GM18505 (cell line): ENCODE results near the gene DLEC1.

ENCODE experiments used
- ATAC-seq: cut with Tn5 transposase; IDR thresholded peaks from one replicate; pipeline ENCODE4 v1.9.1; 2021; ENCODE audit not compliant: unreplicated experiment
- POLR2A ChIP-seq: IDR thresholded peaks from 4 replicates; pipeline ENCODE4 v1.6.1; 2011; ENCODE audit warnings: borderline replicate concordance; ENCODE audit not compliant: insufficient read depth, insufficient read length; ENCODE audit errors: extremely low read depth

The DLEC1 gene

GRCh38 chr3:38005076-38006020 is 33.7 kb upstream of the DLEC1 start:
- no peak for ATAC-seq
- no peak for TF ChIP-seq POLR2A

DNA sequence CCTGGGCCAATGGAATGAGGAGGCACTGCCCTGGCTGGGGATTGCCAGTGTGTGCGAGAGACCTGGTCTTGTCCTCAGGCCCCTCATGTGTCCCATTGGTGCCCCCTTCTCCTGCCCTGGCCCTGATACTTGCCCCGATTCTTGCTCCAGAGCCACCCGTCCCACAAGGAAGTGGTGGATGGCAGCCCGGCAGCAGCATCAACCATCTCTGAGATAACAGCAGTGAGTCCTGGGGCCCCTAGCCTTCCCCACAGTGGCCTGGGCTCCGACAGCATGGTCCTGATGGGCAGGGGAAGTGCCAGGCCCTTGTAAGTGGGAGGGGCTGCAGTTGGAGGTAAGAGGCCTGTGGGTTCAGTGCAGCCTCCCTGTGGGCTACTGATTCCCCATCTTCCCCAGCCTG is 33.0 kb upstream of the DLEC1 start:
- TF ChIP-seq POLR2A: no peak
- ATAC-seq: no peak

DNA sequence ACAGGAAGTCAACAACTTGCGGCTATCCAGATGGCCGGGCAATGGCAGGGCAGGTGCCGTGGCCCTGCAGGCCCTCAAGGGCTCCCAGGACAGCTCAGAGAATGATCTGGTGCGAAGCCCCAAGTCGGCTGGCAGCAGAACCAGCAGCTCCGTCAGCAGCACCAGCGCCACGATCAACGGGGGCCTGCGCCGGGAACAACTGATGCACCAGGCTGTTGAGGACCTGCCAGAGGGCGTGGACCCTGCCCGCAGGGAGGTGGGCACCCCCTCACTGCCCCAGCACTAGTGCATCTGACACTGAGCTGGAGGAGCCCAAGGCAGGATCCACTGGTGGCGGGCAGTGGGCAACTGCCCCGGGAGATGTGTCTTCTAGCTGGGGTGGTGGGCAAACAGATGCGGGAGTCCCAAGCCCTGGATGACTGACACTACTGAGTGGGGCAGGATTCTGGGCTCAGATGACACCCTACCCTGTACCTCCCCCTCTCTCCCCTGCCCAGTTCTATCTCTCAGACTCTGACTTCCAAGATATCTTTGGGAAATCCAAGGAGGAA is 32.5 kb upstream of the DLEC1 start:
- no peak for TF ChIP-seq POLR2A
- ATAC-seq: no peak

- no peak for ATAC-seq
- no peak for TF ChIP-seq POLR2A
These were observed 31.3 kb upstream of the DLEC1 start for GRCh38 chr3:38007754-38008090.

DNA sequence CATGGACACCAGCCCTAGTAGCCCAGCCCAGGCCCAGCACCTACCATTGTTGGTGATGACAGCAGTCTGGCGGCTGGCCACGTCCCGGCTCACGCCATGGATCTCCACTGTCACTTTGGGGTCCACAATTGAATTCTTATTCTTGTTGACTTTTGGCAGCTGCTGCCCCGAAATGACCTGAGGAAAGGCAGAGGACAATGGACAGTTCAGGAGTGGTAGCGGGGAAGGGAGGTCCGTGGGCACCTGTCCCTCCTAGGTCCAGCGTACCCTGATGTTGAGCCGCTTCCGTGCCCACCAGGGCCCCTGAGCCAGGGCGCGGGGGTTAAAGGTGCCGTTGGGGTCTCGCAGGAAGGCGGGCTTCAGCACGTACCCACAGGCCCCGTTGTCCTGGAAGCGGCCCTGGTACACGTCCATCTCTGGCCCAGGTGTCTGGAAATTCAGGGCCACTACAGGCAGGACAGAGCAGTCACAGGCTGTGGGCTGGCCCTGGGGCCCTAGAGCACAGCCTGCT is 30.8 kb upstream of the DLEC1 start:
- TF ChIP-seq POLR2A: no peak
- no peak for ATAC-seq

- TF ChIP-seq POLR2A: no peak
- no peak for ATAC-seq
These were observed 29.9 kb upstream of the DLEC1 start for GRCh38 chr3:38008971-38009580.

DNA sequence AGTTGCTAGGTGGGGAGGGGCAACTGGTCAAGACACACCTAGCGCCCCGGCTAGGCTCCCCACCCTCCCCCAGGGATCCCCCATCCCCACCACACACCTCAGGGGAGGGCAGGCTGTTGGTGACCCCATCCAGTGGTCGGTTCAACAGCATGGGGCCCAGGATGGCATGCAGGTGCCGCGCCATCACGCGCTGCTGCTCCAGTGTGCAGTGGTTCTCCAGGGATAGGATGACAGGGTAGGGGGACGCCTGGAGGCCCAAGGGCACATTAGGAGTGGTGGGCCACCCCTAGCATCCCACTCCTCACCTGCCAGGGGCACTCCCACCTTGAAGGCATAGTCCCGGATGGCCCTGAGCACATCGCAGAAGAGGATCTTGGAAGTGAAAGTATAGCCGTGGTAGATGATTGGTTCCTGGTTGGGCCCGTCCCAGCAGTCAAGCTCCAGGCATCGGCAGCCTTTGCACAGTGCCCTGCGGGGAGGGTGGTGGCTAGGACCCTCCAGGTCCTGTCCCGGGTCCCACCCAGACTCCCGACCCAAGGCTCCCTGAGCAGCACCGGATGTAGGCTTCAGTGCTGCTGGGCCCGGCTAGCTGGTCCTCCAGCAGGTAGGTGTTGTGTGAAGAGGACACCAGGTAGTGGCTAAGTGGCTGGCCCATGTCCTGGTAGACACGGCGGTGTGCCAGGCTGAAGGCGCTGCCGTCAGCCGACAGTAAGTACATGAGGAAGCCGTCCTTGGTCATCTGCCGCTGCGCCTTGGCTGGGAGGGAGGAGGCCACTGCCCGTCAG is 29.0 kb upstream of the DLEC1 start:
- no peak for TF ChIP-seq POLR2A
- no peak for ATAC-seq

GRCh38 chr3:38011111-38011510 is 27.9 kb upstream of the DLEC1 start:
- TF ChIP-seq POLR2A: no peak
- no peak for ATAC-seq

DNA sequence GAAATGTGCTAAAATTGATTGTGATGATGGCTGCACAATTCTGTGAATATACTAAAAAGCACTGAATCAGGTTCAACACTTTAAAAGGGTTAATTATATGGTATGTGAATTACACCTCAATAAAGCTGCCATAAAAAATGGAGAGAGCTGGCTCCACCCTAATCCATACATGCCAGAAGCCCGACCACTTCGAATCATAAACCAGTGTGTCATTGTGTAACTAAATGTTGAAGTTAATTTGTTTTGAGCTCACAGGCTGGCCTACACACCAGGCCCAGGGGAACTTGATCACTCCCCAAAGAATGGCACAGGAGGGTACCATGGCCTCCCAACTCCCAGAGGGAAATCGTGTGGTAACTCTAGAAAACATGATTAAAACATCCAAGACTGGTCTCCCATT is 23.5 kb upstream of the DLEC1 start:
- TF ChIP-seq POLR2A: no peak
- ATAC-seq: no peak

DNA sequence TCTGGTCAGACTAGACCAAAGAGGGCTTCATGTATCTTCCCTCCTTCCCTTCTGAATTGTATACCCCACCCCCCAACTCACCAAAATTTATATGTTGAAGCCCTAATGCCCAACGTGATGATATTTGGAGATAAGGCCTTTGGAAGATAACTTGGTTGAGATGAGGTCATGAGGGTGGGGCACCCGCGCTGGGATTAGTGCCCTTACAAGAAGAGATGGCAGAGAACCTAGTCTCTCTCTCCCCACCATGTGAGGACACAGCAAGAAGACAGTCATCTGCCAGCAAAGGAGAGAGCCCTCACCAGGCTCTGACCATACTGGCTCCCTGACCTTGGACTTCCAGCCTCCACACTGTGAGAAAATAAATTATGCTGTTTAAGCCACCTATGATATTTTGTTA is 23.0 kb upstream of the DLEC1 start:
- TF ChIP-seq POLR2A: no peak
- ATAC-seq: no peak

GRCh38 chr3:38016410-38016809 is 22.6 kb upstream of the DLEC1 start:
- ATAC-seq: no peak
- TF ChIP-seq POLR2A: no peak

- no peak for TF ChIP-seq POLR2A
- no peak for ATAC-seq
These were observed 22.1 kb upstream of the DLEC1 start for GRCh38 chr3:38016847-38017444.
